C4-2B (cell line): ENCODE results near the gene ARMC7.

Experiments
- CTCF ChIP-seq: fragments of 450-650 bp; conservative IDR thresholded peaks from 2 replicates; pipeline ENCODE4 v1.5.1; 2017; ENCODE audit warnings: mild to moderate bottlenecking
- ZFX ChIP-seq: fragments of 450-650 bp; IDR thresholded peaks from 2 replicates; pipeline ENCODE4 v1.6.1; 2017

GRCh38 chr17:75105126-75106080 lies 4.4 kb upstream of the ARMC7 start:
- TF ChIP-seq CTCF = peak; percentile 92
- no peak for TF ChIP-seq ZFX
